GM08714 (cell line): ENCODE measurements around the gene ZNF366.
"Not testable (repeated sequence)": the region's sequence is repeated elsewhere in the genome, so short reads cannot be mapped to it uniquely, and the experiment has no call there.

ENCODE experiments used
- H3K4me3 ChIP-seq: fragments of 200-500 bp; sonication (Bioruptor generic); 2 replicates; pipeline ENCODE4 v1.5.1; 2014; ENCODE audit warnings: mild to moderate bottlenecking, low read length, inconsistent platforms
- ZNF274 ChIP-seq: IDR thresholded peaks from 2 replicates; pipeline ENCODE4 v1.6.1; 2012; ENCODE audit warnings: mild to moderate bottlenecking, low read depth, low read length

The ZNF366 gene

DNA sequence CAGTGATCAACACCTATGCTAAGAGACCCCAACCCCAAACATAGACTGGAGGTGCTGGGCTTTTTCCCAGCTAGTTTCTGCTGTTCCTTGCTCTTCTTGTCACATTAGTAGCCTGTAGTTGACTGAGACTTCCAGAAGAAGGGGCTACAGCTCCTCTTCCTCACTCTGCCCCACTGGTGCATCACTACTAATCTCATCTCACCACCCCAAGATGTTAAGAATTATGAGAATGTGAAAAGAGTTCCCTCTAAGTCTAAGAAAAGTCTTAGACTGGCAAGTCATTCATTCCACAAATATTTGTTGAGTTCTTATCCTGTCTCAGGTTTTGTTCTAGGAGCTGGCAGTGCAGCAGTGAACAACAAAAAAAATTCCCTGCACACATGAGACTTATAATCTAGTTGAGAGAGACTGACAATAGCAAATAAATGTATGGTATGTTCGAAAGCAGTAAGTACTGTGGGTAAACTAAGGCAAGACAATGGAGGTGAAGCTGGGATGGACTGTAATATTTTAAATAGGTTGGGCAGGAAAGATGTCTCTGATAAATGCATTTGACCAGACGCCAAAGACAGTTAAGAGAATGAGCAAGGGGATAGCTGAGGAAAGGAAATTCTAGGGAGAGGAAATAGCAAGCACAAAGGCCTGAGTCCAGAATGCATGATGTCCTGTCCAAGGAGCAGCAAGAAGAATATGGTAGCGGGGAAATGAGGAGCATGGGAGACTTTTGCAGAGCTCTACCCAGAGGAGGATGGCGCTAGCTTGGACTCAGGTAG is 94.7 kb downstream of the ZNF366 start:
- H3K4me3 ChIP-seq = no peak overlapping the region
- no peak for TF ChIP-seq ZNF274

- no peak for TF ChIP-seq ZNF274
- H3K4me3 ChIP-seq = no peak overlapping the region
These were observed 96.4 kb downstream of the ZNF366 start for GRCh38 chr5:72410688-72411295.

- TF ChIP-seq ZNF274 = no peak
- H3K4me3 ChIP-seq = no peak overlapping the region
These were observed 98.6 kb downstream of the ZNF366 start for GRCh38 chr5:72408603-72409002.

GRCh38 chr5:72408127-72408526 is 99.1 kb downstream of the ZNF366 start:
- no peak for TF ChIP-seq ZNF274
- no peak overlapping the region for H3K4me3 ChIP-seq

DNA sequence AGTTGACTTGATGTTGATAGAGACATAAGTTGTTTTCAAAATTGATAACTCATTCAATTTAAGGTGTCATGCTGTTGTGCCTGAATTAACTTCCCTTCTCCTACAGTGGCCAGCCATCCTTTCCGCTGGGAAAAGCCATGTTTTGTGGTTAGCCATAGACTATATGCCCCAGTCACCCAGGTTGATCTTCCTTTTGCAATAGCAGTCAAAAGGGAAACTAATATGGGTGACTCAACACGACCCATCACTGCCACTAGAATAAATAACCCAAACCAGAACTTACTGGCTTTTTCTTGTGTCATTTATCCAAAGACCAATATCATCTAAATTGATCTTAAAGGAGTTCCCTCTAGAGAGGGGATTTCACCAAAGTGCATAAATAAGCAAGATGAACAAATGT is 99.7 kb downstream of the ZNF366 start:
- TF ChIP-seq ZNF274 = no peak
- no peak overlapping the region for H3K4me3 ChIP-seq

DNA sequence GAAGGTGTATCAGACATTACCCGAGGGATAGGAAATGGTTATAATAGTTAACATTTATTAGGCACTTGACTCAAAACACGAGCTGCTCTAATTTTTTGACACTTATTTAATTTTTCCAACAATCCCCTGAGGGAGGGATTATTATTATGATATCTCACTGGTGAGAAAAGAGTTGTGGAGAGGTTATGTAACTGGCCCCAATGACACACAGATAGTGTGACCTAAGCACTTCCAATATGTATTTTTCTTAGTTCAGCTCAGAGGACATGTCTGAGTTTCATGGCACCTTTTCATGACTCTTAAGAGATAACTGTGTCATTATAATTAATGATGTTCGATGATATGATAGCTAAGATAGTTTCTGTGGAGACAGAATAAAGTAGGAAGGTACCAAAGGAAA is 100.1 kb downstream of the ZNF366 start:
- H3K4me3 ChIP-seq = no peak overlapping the region
- no peak for TF ChIP-seq ZNF274

DNA sequence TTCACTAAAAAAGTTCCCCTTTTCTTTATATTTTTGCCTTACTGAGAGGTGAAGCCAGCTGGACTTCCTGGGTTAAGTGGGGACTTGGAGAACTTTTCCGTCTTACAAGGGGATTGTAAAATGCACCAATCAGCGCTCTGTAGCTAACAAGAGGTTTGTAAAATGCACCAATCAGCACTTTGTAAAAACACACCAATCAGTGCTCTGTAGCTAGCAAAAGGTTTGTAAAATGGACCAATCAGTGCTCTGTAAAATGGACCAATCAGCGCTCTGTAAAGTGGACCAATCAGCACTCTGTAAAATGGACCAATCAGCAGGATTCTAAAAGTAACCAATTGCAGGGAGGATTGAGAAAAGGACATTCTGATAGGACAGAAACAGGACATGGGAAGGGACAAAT is 102.4 kb downstream of the ZNF366 start:
- not testable (repeated sequence) for H3K4me3 ChIP-seq

- no peak for TF ChIP-seq ZNF274
- H3K4me3 ChIP-seq = no peak overlapping the region
These were observed 104.1 kb downstream of the ZNF366 start for GRCh38 chr5:72402959-72403628.

- no peak for TF ChIP-seq ZNF274
- no peak overlapping the region for H3K4me3 ChIP-seq
These were observed 104.8 kb downstream of the ZNF366 start for GRCh38 chr5:72402381-72402890.

GRCh38 chr5:72400950-72401349 is 106.3 kb downstream of the ZNF366 start:
- no peak for TF ChIP-seq ZNF274

GRCh38 chr5:72397836-72398235 is 109.4 kb downstream of the ZNF366 start:
- no peak for TF ChIP-seq ZNF274
- no peak overlapping the region for H3K4me3 ChIP-seq

More at GRCh38 chr5:72400950-72401349, 106.3 kb downstream of the ZNF366 start:
- no peak overlapping the region for H3K4me3 ChIP-seq

DNA sequence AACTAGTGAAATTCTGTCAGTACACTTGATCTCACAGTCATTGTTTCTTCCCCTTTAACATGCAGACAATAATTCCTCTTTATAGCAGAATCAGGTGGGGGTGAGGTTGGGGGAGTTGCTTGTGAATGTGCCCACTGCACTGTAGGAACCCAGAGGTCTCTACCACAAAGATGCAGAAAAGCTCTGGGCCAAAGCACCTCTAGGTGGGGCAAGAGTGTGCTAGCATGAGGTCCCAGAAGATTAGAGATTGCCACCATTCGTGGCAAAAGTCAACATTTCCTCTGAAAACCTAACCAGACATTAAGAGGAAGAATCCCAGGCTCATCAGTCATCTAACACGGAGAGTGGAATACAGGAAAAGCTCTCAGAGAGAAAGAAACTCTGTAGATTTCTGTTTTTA is 112.5 kb downstream of the ZNF366 start:
- H3K4me3 ChIP-seq = no peak overlapping the region
- TF ChIP-seq ZNF274 = no peak

DNA sequence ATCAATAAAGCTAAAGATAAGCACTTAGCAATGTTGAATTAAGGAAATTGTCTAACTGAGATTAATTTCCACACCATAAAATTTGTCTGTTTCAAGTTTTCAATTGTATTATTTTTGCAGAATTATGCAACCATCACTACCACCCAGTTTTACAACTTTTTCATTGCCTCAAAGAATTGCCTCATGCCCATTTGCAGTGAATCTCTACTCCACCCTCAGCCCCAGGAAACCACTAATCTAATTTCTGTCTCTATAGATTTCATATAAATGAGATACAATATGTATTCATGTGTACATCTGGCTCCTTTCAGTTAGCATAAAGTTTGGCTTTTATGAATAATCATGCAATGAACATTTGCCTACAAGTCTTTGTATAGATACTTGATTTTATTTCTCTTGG is 114.2 kb downstream of the ZNF366 start:
- TF ChIP-seq ZNF274 = no peak
- H3K4me3 ChIP-seq = no peak overlapping the region
